Putamen (tissue), 1 donor: ENCODE data around the gene CRISPLD2.
A peak's percentile ranks its signal among the peaks of the same experiment; 100 is the strongest.
"Not testable (repeated sequence)": the region's sequence is repeated elsewhere in the genome, so short reads cannot be mapped to it uniquely, and the experiment has no call there.

ENCODE experiments used
- DNase-seq: peaks from one replicate; pipeline ENCODE4 v3.0.0-alpha.2; 2016; ENCODE audit warnings: low spot score

Gene CRISPLD2

GRCh38 chr16:84859681-84860080 is 39.9 kb downstream of the CRISPLD2 start:
- no peak for DNase-seq

- no peak for DNase-seq
Measured at GRCh38 chr16:84860383-84860782, 40.6 kb downstream of the CRISPLD2 start.

- no peak for DNase-seq
Measured at GRCh38 chr16:84861671-84862070, 41.9 kb downstream of the CRISPLD2 start.

- DNase-seq: no peak
Measured at GRCh38 chr16:84862804-84863480, 43.2 kb downstream of the CRISPLD2 start.

- DNase-seq: no peak
Measured at GRCh38 chr16:84863481-84863814, 43.7 kb downstream of the CRISPLD2 start.

GRCh38 chr16:84864326-84864955 is 44.7 kb downstream of the CRISPLD2 start:
- peak; percentile 28 for DNase-seq

- DNase-seq: no peak
Measured at GRCh38 chr16:84867696-84868095, 47.9 kb downstream of the CRISPLD2 start.

GRCh38 chr16:84868328-84868727 is 48.5 kb downstream of the CRISPLD2 start:
- no peak for DNase-seq

- DNase-seq: no peak
Measured at GRCh38 chr16:84868829-84869472, 49.2 kb downstream of the CRISPLD2 start.

GRCh38 chr16:84869473-84869845 is 49.7 kb downstream of the CRISPLD2 start:
- DNase-seq: no peak

- DNase-seq: not testable (repeated sequence)
Measured at GRCh38 chr16:84872971-84873370, 53.2 kb downstream of the CRISPLD2 start.

GRCh38 chr16:84874004-84874435 is 54.2 kb downstream of the CRISPLD2 start:
- no peak for DNase-seq

- no peak for DNase-seq
Measured at GRCh38 chr16:84874553-84874952, 54.8 kb downstream of the CRISPLD2 start.

GRCh38 chr16:84874983-84875382 is 55.2 kb downstream of the CRISPLD2 start:
- no peak for DNase-seq

GRCh38 chr16:84875846-84876245 is 56.1 kb downstream of the CRISPLD2 start:
- no peak for DNase-seq

- DNase-seq: no peak
Measured at GRCh38 chr16:84876873-84877606, 57.3 kb downstream of the CRISPLD2 start.

- DNase-seq: no peak
Measured at GRCh38 chr16:84878770-84879169, 59.0 kb downstream of the CRISPLD2 start.

GRCh38 chr16:84879569-84880487 is 60.0 kb downstream of the CRISPLD2 start:
- DNase-seq: no peak

GRCh38 chr16:84881702-84882521 is 62.1 kb downstream of the CRISPLD2 start:
- DNase-seq: no peak

GRCh38 chr16:84883301-84883700 is 63.5 kb downstream of the CRISPLD2 start:
- no peak for DNase-seq

- no peak for DNase-seq
Measured at GRCh38 chr16:84884246-84884595, 64.4 kb downstream of the CRISPLD2 start.
